SK-N-SH (cell line): ENCODE measurements around the gene LRIG1.

ENCODE experiments used
- CTCF ChIP-seq: fragments of 200-600 bp; sonication (generic); IDR thresholded peaks from 2 replicates; pipeline ENCODE4 v1.6.1; 2017; ENCODE audit warnings: antibody characterized with exemption, mild to moderate bottlenecking, moderate library complexity
- ELF1 ChIP-seq: IDR thresholded peaks from 2 replicates; pipeline ENCODE4 v1.4.0; 2012
- EZH2phosphoT487 ChIP-seq: fragments of 200-600 bp; sonication (generic); IDR thresholded peaks from 2 replicates; pipeline ENCODE4 v1.6.1; 2017; ENCODE audit warnings: low read depth, mixed run types, mild to moderate bottlenecking, antibody characterized with exemption, moderate library complexity, borderline replicate concordance
- FOXJ3 ChIP-seq: sonication (generic); formaldehyde crosslinking; IDR thresholded peaks from 2 replicates; pipeline ENCODE4 v1.5.1; 2020; ENCODE audit warnings: mild to moderate bottlenecking, missing genetic modification reagents
- RFX5 ChIP-seq: IDR thresholded peaks from 2 replicates; pipeline ENCODE4 v1.6.1; 2012; ENCODE audit warnings: mild to moderate bottlenecking, improper control_type of control experiment, low read length

- TF ChIP-seq FOXJ3 (CRISPR knock-in tag) (no peak), CTCF (no peak), ELF1 (no peak), EZH2phosphoT487 (no peak), RFX5 (no peak)
These were observed 36.3 kb downstream of the LRIG1 start for GRCh38 chr3:66464512-66464894.
